Liver (tissue), 9 donors: Measurements from ENCODE around the gene VSIG2. TPM values are rescaled to one million over a fixed set of nuclear protein-coding genes. Genes with fewer than 3 reads are reported as not detected.
A peak's percentile ranks its signal among the peaks of the same experiment; 100 is the strongest.

Experiments
- DNase-seq: peaks from one replicate; pipeline ENCODE4 v3.0.0-alpha.2; 2017; ENCODE audit warnings: low spot score
- H3K27ac ChIP-seq, 2 donors: one replicate each; pipeline ENCODE4 v1.7.0; 2013; ENCODE audit warnings: inconsistent platforms in 2 of 2, low read length in 2 of 2, control low read depth in 1 of 2, low read depth in 1 of 2, mild to moderate bottlenecking in 1 of 2
- H3K27me3 ChIP-seq, 4 donors: one replicate each; pipeline versions ENCODE4 v1.6.1 to v1.7.0; 2013; ENCODE audit warnings: low read length in 3 of 4, inconsistent platforms in 1 of 4, mild to moderate bottlenecking in 1 of 4, moderate library complexity in 1 of 4; ENCODE audit not compliant: control insufficient read depth in 4 of 4, insufficient read depth in 4 of 4
- H3K36me3 ChIP-seq, 4 donors: one replicate each; pipeline versions ENCODE4 v1.6.1 to v1.7.0; 2013; ENCODE audit warnings: low read length in 3 of 4, mild to moderate bottlenecking in 3 of 4, low read depth in 1 of 4, moderate library complexity in 1 of 4; ENCODE audit not compliant: control insufficient read depth in 4 of 4, insufficient read depth in 3 of 4
- H3K4me1 ChIP-seq, 4 donors: one replicate each; pipeline versions ENCODE4 v1.6.1 to v1.7.0; 2013; ENCODE audit warnings: low read length in 3 of 4, mild to moderate bottlenecking in 3 of 4, moderate library complexity in 1 of 4; ENCODE audit not compliant: control insufficient read depth in 4 of 4, insufficient read depth in 4 of 4
- H3K4me3 ChIP-seq, 3 donors: one replicate each; pipeline versions ENCODE4 v1.6.1 to v1.7.0; 2013; ENCODE audit warnings: low read length in 3 of 3, control low read depth in 1 of 3, low read depth in 1 of 3, mild to moderate bottlenecking in 1 of 3
- H3K9ac ChIP-seq, 2 donors: one replicate each; pipeline ENCODE4 v1.7.0; 2013; ENCODE audit warnings: low read length in 2 of 2, mild to moderate bottlenecking in 2 of 2, moderate library complexity in 2 of 2, control low read depth in 1 of 2, low read depth in 1 of 2
- H3K9me3 ChIP-seq, 4 donors: one replicate each; pipeline versions ENCODE4 v1.6.1 to v1.7.0; 2013; ENCODE audit warnings: low read length in 3 of 4; ENCODE audit not compliant: control insufficient read depth in 4 of 4
- ATF3 ChIP-seq: IDR thresholded peaks from 2 replicates; pipeline ENCODE4 v1.6.1; 2016; ENCODE audit warnings: antibody characterized with exemption
- CTCF ChIP-seq: fragments of 150-350 bp; IDR thresholded peaks from 2 replicates; pipeline ENCODE4 v1.5.1; 2017; ENCODE audit warnings: improper control_type of control experiment, low read depth, low read length; ENCODE audit not compliant: missing input control
- EGR1 ChIP-seq, 2 donors: IDR thresholded peaks; 2 replicates each; pipeline ENCODE4 v1.6.1; 2016 to 2018; ENCODE audit warnings: antibody characterized with exemption in 2 of 2, low read depth in 2 of 2
- FOXA1 ChIP-seq: IDR thresholded peaks from 2 replicates; pipeline ENCODE4 v1.6.1; 2016; ENCODE audit warnings: antibody characterized with exemption
- FOXA2 ChIP-seq: IDR thresholded peaks from 2 replicates; pipeline ENCODE4 v1.6.1; 2016; ENCODE audit warnings: antibody characterized with exemption
- HNF4A ChIP-seq, 2 donors: conservative IDR thresholded peaks; 2 replicates each; pipeline ENCODE4 v1.6.1; 2016; ENCODE audit warnings: antibody characterized with exemption in 2 of 2, mild to moderate bottlenecking in 2 of 2
- HNF4G ChIP-seq: IDR thresholded peaks from 2 replicates; pipeline ENCODE4 v1.6.1; 2016; ENCODE audit warnings: antibody characterized with exemption
- JUND ChIP-seq, 2 donors: IDR thresholded peaks; 2 replicates each; pipeline ENCODE4 v1.6.1; 2016; ENCODE audit warnings: antibody characterized with exemption in 2 of 2
- MAX ChIP-seq: IDR thresholded peaks from 2 replicates; pipeline ENCODE4 v1.6.1; 2016; ENCODE audit warnings: antibody characterized with exemption
- NR2F2 ChIP-seq: IDR thresholded peaks from 2 replicates; pipeline ENCODE4 v1.6.1; 2016; ENCODE audit warnings: antibody characterized with exemption
- RAD21 ChIP-seq, 2 donors: IDR thresholded peaks; 2 replicates each; pipeline ENCODE4 v1.6.1; 2016; ENCODE audit warnings: antibody characterized with exemption in 2 of 2, mild to moderate bottlenecking in 2 of 2
- REST ChIP-seq: IDR thresholded peaks from 2 replicates; pipeline ENCODE4 v1.6.1; 2016; ENCODE audit warnings: antibody characterized with exemption, mild to moderate bottlenecking
- RXRA ChIP-seq, 2 donors: IDR thresholded peaks; 2 replicates each; pipeline ENCODE4 v1.6.1; 2017 to 2018; ENCODE audit warnings: antibody characterized with exemption in 2 of 2, mild to moderate bottlenecking in 1 of 2
- TAF1 ChIP-seq: conservative IDR thresholded peaks from 2 replicates; pipeline ENCODE4 v1.6.1; 2016; ENCODE audit warnings: antibody characterized with exemption, mild to moderate bottlenecking
- YY1 ChIP-seq: IDR thresholded peaks from 2 replicates; pipeline ENCODE4 v1.6.1; 2016; ENCODE audit warnings: antibody characterized with exemption, mild to moderate bottlenecking
- WGBS: extraction: QIAGEN DNeasy Blood & Tissue Kit; methylation state at CpG from one replicate; pipeline ENCODE4 v1.1.7; 2013; 5-methylcytosine and 5-hydroxymethylcytosine counted together
- polyA plus RNA-seq, 2 donors: library from polyadenylated mRNA; stranded (reverse) in 1 of 2; unstranded in 1 of 2; fragments of 200-250 nt in 1 of 2; fragments of >200 nt in 1 of 2; fragmentation: Nextera tagmentation in 1 of 2; extraction: Ambion mirVana in 1 of 2; gene quantifications; one replicate each; pipeline versions ENCODE4 v1.2.1 to v1.2.3, GENCODE V29; 2013 to 2015
- total RNA-seq, 2 donors: library from RNA; depleted of rRNA; stranded (reverse); fragments of >200 nt; gene quantifications; one replicate each; pipeline ENCODE4 v1.2.3, GENCODE V29; 2014
- donor health status: healthy.
- donor health status: healthy.
- donor health status: healthy.
- donor health status: healthy.
- donor health status: healthy.

The VSIG2 gene
- total and polyA plus RNA-seq, 4 donors = 0.51 to 1.3 (median 0.75) TPM; not detected in 1

GRCh38 chr11:124753205-124753604 lies 1.1 kb upstream of the VSIG2 start (continued):
- no peak for TF ChIP-seq REST
- TF ChIP-seq RXRA (IDR thresholded peaks at IDR 0.05) = no peak

GRCh38 chr11:124752471-124753102 lies 532 bp upstream of the VSIG2 start:
- Histone ChIP-seq H3K27ac (no peak overlapping the region), H3K27me3 (peaks cover 0 to 7% (median 3%) of the 10 kb centered on the region in 4 donors), H3K4me1 (peaks cover 0 to 3% (median 0%) of the 10 kb centered on the region in 4 donors), H3K4me3 (no peak overlapping the region), H3K9ac (no peak overlapping the region), H3K36me3 (no peaks in the 10 kb centered on the region), H3K9me3 (no peaks in the 10 kb centered on the region)
- TF ChIP-seq MAX (no peak), REST (no peak), CTCF (no peak), RAD21 (IDR thresholded peaks at IDR 0.05) (no peak), HNF4G (no peak), NR2F2 (no peak), YY1 (no peak), FOXA1 (no peak), RXRA (IDR thresholded peaks at IDR 0.05) (no peak)
- peak; percentile 21 for DNase-seq
- WGBS = 44% methylated on average over 10 of the region's 10 CpGs

GRCh38 chr11:124751391-124751740 lies 689 bp downstream of the VSIG2 start:
- no peak for TF ChIP-seq HNF4A (conservative IDR thresholded peaks at IDR 0.05)
- no peak for TF ChIP-seq JUND (IDR thresholded peaks at IDR 0.05)
- no peak for TF ChIP-seq FOXA2
- TF ChIP-seq EGR1 (IDR thresholded peaks at IDR 0.05; ENCODE audit: low read depth in 2 of 2) = no peak
- no peak for TF ChIP-seq TAF1
- no peak for TF ChIP-seq FOXA1
- no peak for TF ChIP-seq RAD21 (IDR thresholded peaks at IDR 0.05)
- TF ChIP-seq ATF3 = no peak
- 53% methylated on average over 11 of the region's 11 CpGs for WGBS
- peaks cover 4 to 9% (median 5%) of the 10 kb centered on the region in 4 donors for H3K4me1 ChIP-seq
- peaks cover 0 to 7% (median 3%) of the 10 kb centered on the region in 4 donors for H3K27me3 ChIP-seq
- no peak overlapping the region for H3K4me3 ChIP-seq
- H3K27ac ChIP-seq = no peak overlapping the region
- no peak overlapping the region for H3K9ac ChIP-seq
- H3K9me3 ChIP-seq = no peaks in the 10 kb centered on the region
- H3K36me3 ChIP-seq = no peaks in the 10 kb centered on the region
- DNase-seq = peak; percentile 22
